ENCODE results near the gene DSC2.

Gene DSC2

DNA sequence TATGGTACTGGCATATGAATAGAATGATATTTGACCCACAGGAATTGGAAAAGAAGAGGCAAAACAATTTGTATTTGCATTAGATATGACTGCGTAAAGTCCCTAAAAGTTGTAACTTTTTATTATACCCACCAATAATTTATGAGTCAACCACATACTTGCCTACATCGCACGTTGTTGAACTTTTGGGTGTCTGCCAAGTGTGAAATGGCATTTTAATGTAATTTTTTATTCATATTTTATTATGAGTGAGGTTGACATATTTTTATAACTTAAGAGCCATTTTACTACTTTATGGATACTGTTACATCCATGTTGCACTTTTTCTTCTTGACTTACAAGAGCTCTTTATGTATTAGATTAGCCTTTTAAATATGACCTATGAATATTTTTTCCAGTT is 4.6 kb downstream of the DSC2 start:
- DNase-seq = no peak

DNA sequence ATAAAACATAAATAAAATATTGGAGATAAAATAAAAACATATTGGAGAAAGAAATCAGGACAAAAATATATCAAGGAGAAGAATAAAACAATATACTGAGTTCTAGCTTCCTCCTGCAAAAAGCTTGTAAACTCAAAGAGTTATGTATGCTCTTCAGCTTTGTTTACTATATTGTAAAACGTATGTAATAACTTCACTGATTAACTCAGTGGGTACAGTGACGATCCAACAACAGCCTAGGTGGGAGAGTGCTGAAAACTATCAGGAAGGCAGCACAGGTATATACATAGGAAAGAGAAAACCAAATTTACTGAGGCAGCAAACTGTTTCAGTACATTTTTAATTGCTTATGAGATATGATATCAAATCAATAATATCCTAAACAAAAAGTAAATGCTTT is 8.3 kb downstream of the DSC2 start:
- no peak for DNase-seq

DNA sequence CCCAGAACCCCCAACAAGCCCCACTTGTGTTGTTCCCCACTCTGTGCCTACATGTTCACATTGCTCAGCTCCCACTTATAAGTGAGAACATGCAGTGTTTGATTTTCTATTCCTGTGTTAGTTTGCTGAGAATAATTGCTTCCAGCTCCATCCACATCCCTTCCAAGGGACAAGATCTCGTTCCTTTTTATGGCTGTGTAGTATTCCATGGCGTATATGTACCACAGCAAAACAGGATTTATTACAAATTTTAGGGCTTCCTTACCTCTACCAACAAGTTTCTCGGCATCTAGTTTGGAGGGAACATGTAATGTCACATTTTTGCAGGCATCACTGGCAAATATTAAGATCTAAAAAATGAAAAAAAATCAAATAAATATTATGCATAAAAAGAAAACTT is 8.9 kb downstream of the DSC2 start:
- no peak for DNase-seq

DNA sequence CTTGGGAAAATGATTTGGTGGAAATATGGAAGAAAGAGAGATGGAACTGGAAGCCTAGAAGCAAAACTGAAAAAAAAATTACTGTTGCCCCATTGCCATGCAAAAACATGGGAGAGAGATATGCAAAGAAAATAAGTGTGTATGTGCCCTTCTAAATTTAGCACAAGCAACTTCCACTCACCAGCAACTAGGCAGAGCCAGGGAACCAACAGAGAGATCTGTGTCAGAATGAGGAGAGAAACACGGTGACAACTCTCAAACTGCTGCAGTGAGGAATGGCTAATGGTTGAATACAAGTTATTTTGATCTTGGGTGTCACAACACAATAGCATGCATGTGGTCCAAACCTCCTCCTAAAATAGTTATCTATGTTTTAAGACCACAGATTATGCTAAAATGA is 10.9 kb downstream of the DSC2 start:
- DNase-seq = no peak

DNA sequence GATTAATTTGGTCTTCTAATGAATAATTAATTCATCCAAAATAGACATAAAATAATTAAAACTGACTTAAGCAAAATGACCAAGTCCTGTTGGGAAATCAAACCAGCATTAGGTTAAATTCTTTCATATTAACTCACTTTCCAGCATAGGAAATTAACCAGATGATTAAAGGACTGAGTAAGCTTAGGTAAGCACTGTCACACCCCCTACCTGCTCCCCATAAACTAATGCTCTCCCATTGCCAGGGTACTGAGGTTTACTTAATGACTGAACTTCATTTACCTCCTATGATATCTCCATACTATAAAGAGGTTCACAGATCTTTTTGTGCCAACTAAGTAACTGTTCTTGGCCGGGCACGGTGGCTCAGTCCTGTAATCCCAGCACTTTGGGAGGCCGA is 13.7 kb downstream of the DSC2 start:
- no peak for DNase-seq

GRCh38 chr18:31079973-31080372 is 22.2 kb downstream of the DSC2 start:
- no peak for DNase-seq

GRCh38 chr18:31077878-31078277 is 24.3 kb downstream of the DSC2 start:
- no peak for DNase-seq

GRCh38 chr18:31072175-31072574 is 30.0 kb downstream of the DSC2 start:
- no peak for DNase-seq

- DNase-seq = no peak
Measured at GRCh38 chr18:31070206-31070605, 32.0 kb downstream of the DSC2 start.

DNA sequence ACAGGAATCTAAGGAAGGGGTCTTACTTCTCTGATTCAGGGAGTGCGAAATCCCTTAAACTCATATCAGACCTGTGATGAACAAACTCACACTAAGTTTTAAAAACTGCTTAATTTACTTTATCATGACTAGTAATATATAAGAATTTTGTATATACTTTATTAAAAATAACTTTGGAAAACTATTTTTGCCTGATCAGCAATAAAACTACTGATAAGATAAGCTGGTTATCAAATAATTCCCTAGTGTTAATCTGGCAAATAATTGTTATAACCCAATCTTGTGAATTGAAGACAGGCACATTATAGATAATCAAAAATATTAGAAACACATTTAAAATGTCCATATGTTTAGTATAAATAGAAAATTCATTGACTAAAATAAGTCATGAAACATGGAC is 36.0 kb downstream of the DSC2 start:
- DNase-seq = no peak

DNA sequence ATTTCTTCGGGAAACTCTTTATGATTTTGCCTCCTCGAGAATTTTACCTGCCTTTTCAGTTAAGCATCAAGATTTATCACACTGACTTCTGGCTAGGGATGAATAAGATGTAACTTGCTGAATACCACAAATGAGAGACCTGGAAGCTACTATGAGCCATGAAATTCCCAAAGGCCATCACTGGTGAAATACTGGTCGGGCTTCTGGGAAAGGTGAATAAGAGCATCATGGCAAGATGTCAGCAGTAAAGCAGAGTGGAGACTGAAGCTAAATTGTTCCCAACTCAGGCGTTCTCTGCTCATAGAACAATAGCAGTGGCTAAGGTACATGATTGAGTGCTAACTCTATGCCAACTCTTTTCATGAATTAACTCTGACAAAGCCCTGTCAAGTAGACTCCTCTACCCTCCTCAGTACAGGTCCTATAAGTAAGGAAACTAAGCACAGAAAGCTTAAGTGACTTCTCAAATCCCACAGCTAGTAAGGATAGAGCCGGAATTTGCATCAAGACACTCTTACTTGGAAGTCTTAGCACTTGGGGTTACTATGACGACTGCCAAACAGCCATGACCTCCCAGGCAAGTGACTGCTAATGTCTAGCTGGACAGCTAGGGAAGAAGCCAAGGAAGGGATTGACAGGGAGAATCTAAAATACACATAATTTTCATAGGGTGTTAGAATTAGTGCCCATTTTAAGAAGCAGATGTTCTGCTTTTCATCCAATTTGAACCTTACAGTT is 37.0 kb downstream of the DSC2 start:
- no peak for DNase-seq

DNA sequence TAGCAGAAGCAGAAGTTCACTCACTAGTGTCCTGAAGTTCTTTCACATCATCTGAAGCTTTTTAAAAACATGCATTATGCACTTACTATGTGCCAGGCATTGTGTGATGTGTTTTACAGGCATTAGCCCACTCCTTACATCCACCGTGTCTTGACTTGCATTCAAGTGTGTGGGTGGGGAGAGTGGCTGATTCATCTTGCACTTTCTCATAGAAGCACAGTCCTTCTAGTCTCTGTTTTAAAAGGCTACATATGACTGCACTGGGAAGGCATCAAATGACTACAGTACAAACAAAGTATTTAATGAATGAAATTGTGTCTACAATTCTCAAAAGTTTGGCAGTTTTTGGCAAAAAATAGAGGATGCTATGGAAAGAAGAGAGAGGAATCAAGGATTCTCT is 38.1 kb downstream of the DSC2 start:
- DNase-seq = peak in 1 of 2 experiments; percentile 7

GRCh38 chr18:31061945-31062344 is 40.3 kb downstream of the DSC2 start:
- DNase-seq = no peak

DNA sequence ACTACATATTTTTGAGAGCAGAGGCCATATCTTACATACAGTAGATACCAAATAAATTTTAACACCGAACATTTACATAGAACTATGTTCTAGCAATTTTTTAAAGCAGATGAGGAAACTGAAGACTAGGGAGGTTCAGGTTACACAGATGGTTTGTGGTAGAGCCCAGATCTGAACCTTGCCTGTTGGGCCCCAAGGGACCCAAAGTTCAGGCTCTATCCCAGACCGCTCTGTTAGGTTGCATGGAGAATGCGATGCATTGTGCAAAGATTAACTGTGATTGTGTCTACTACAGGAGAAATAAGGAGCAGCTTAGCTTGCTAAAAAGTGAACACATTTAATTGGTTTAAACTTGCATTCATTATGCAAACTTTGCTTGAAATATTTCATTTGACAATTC is 43.3 kb downstream of the DSC2 start:
- no peak for DNase-seq

- no peak for DNase-seq
Measured at GRCh38 chr18:31057917-31058316, 44.3 kb downstream of the DSC2 start.

- no peak for DNase-seq
Measured at GRCh38 chr18:31057051-31057450, 45.2 kb downstream of the DSC2 start.

DNA sequence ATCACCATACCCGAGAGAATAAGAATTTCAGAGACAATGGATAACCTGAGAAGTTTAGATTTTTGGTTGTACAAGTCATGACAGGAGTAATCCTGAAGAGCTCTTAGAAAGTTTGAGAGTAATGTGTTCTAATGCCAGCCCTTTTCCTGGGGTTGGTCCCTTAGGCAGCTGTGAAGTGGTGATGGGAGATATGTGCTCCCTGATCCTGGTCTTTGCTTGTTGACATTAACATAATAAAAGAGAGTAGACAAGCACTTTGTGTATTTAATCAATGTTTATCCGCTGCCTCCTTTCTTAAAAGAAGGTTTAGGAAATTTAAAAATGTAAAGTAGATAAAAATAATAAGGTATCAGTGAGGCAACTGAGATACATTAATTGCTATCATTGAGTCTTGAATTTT is 45.9 kb downstream of the DSC2 start:
- DNase-seq = no peak

GRCh38 chr18:31050635-31051034 is 51.6 kb downstream of the DSC2 start:
- DNase-seq = no peak

DNA sequence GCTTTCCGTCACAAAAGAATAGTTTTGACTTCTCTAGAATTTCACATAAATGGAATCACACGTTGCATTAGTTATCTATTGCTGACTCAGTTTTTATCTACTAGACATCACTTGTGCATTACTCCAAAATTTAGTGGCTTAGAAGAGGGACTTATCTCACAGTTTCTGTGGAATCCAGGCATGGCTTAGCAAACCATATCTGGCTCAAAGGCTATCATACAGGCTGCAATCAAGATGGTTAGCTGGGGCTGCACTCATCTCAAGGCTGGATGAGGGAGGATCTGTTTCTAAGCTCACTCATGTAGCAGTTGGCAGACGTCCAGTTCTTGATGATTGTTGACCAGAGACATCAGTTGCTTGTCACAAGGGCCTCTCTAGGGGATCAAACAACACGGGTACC is 53.0 kb downstream of the DSC2 start:
- DNase-seq = no peak

GRCh38 chr18:31048216-31048615 is 54.0 kb downstream of the DSC2 start:
- DNase-seq = no peak

DNA sequence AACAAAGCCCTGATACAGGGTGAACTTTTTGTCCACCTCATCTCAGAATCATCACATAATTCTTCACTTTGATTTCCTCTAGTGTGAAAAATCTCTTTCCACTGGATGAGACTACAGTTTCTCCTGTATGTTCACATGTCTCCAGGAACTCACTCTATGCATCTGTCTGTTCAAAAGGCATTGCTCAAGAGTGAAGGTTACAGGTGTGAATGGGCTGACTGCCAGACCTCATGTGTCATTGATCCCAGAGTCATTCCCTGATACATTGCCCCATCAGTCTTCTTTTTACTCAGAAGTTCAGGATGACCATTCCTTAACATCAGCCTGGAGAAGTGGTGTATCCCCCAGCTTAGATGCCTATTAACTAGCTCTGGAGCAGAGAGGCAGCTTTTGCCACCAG is 55.3 kb downstream of the DSC2 start:
- DNase-seq = no peak

GRCh38 chr18:31045599-31045998 is 56.6 kb downstream of the DSC2 start:
- DNase-seq = no peak

- no peak for DNase-seq
Measured at GRCh38 chr18:31044926-31045325, 57.3 kb downstream of the DSC2 start.

DNA sequence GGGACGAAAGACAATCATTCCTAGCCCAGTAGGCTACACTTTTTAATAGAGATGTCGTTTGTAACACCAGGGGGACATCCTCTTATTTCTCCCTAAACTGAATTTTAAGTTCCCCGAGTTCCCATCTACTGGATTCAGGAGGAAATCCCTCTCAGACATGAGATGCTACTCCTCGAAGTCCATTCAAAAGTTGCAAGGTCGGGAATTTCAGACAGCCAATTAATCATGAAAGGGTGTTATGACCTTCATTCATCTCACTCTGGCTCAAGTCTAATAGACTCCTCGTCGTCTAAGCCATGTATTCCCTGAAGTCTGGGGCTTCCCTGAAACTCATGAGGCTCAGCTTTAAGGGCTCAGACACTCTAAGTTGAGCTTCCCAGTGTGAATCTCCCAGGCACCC is 58.5 kb downstream of the DSC2 start:
- DNase-seq = no peak

- no peak for DNase-seq
Measured at GRCh38 chr18:31042406-31043181, 59.6 kb downstream of the DSC2 start, which contains the start of gene DSC3. Gene DSC3 (minus strand): TSS chr18:31042742. CDS start chr18:31042660, 82 bp downstream.
